Upper lobe of right lung (tissue), 1 donor: ENCODE measurements around the gene ZNF385C. TPM values are rescaled to one million over a fixed set of nuclear protein-coding genes. Genes with fewer than 3 reads are reported as not detected.

Source experiments
- ATAC-seq: fragments of 200-7000 bp; cut with Tn5 transposase; one replicate; pipeline ENCODE4 v1.9.1; 2020; ENCODE audit warnings: mild to moderate bottlenecking, moderate library complexity
- DNase-seq: peaks from one replicate; pipeline ENCODE4 v3.0.0-alpha.2; 2020
- H3K27ac ChIP-seq: fragments of 200-600 bp; one replicate; pipeline ENCODE4 v1.8.0; 2022
- H3K27me3 ChIP-seq: fragments of 200-600 bp; one replicate; pipeline ENCODE4 v1.8.0; 2022; ENCODE audit warnings: mild to moderate bottlenecking
- H3K36me3 ChIP-seq: fragments of 200-600 bp; one replicate; pipeline ENCODE4 v1.8.0; 2022
- H3K4me1 ChIP-seq: fragments of 200-600 bp; one replicate; pipeline ENCODE4 v1.8.0; 2022
- H3K4me3 ChIP-seq: fragments of 200-600 bp; one replicate; pipeline ENCODE4 v1.8.0; 2022; ENCODE audit warnings: mild to moderate bottlenecking
- H3K9me3 ChIP-seq: fragments of 200-600 bp; one replicate; pipeline ENCODE4 v1.8.0; 2022
- CTCF ChIP-seq: fragments of 200-600 bp; IDR thresholded peaks from one replicate; pipeline ENCODE4 v1.8.0; 2022; ENCODE audit warnings: antibody characterized with exemption
- intact Hi-C: fragments of 100-400 bp; cut with DNase I; formaldehyde crosslinking; loops from one replicate; pipeline ENCODE4 v1.11.0; 2022
- total RNA-seq: library from RNA; stranded (reverse); fragmentation: NEBNext Ultra II Directional; extraction: Animal tissue kit (Norgen Biotek cat#: 25700); gene quantifications from one replicate; pipeline ENCODE4 v1.2.1, GENCODE V29; 2021
- donor health status: DM: no; HTN: yes; CAD: no; lungs with severe emphysema.

ZNF385C gene
- total RNA-seq, 1 donor from 2014 or later = 0.78 TPM

GRCh38 chr17:42078396-42079043 is 19.8 kb downstream of the ZNF385C start:
- TF ChIP-seq CTCF = no peak
- no peaks in the 10 kb centered on the region for H3K9me3 ChIP-seq
- peaks cover 1% of the 10 kb centered on the region for H3K27me3 ChIP-seq
- ATAC-seq (no peak), DNase-seq (no peak)
- intact Hi-C loops = no loop called here
- H3K36me3 ChIP-seq = no peaks in the 10 kb centered on the region
- no peaks in the 10 kb centered on the region for H3K4me1 ChIP-seq
- no peak overlapping the region for H3K27ac ChIP-seq
- H3K4me3 ChIP-seq = no peak overlapping the region

GRCh38 chr17:42077755-42078154 is 20.5 kb downstream of the ZNF385C start:
- no peak overlapping the region for H3K27ac ChIP-seq
- H3K36me3 ChIP-seq = no peaks in the 10 kb centered on the region
- H3K27me3 ChIP-seq = peaks cover 9% of the 10 kb centered on the region
- no peak for TF ChIP-seq CTCF
- DNase-seq (no peak), ATAC-seq (no peak)
- H3K4me1 ChIP-seq = no peaks in the 10 kb centered on the region
- no peaks in the 10 kb centered on the region for H3K9me3 ChIP-seq
- intact Hi-C loops = no loop called here
- no peak overlapping the region for H3K4me3 ChIP-seq

- Histone ChIP-seq H3K27ac (no peak overlapping the region), H3K27me3 (peaks cover 17% of the 10 kb centered on the region), H3K9me3 (no peaks in the 10 kb centered on the region), H3K36me3 (no peaks in the 10 kb centered on the region), H3K4me1 (peaks cover 3% of the 10 kb centered on the region), H3K4me3 (no peak overlapping the region)
- DNase-seq = no peak
- ATAC-seq = no peak
- TF ChIP-seq CTCF = no peak
- intact Hi-C loops = no loop called here
These were observed 21.3 kb downstream of the ZNF385C start for GRCh38 chr17:42076797-42077559.

GRCh38 chr17:42075789-42076188 is 22.5 kb downstream of the ZNF385C start:
- Histone ChIP-seq H3K27ac (no peak overlapping the region), H3K9me3 (no peaks in the 10 kb centered on the region), H3K36me3 (no peaks in the 10 kb centered on the region), H3K4me1 (peaks cover 5% of the 10 kb centered on the region), H3K4me3 (no peak overlapping the region), H3K27me3 (peaks cover 29% of the 10 kb centered on the region)
- ATAC-seq (no peak), DNase-seq (no peak)
- no peak for TF ChIP-seq CTCF
- intact Hi-C loops = no loop called here

GRCh38 chr17:42072323-42073187 is 25.7 kb downstream of the ZNF385C start:
- peak; percentile 9 for TF ChIP-seq CTCF
- ATAC-seq (peak; percentile 68), DNase-seq (peak; percentile 71)
- H3K4me1 ChIP-seq = peaks cover 5% of the 10 kb centered on the region
- H3K36me3 ChIP-seq = no peaks in the 10 kb centered on the region
- H3K27ac ChIP-seq = no peak overlapping the region
- intact Hi-C loops = no loop called here
- H3K27me3 ChIP-seq = peaks cover 36% of the 10 kb centered on the region
- no peaks in the 10 kb centered on the region for H3K9me3 ChIP-seq
- peak overlapping the region; percentile 33 for H3K4me3 ChIP-seq
